Endothelial cell of umbilical vein (primary cell): ENCODE results near the gene NLGN1.

Source experiments
- CTCF ChIP-seq, 2 donors: IDR thresholded peaks; 1 replicate in 1 of 2; 2 replicates in 1 of 2; pipeline ENCODE4 v1.5.1; 2011; ENCODE audit warnings: low read length in 2 of 2, mild to moderate bottlenecking in 2 of 2, moderate library complexity in 2 of 2, control low read depth in 1 of 2, inconsistent platforms in 1 of 2, low read depth in 1 of 2; ENCODE audit not compliant: insufficient read depth in 1 of 2; ENCODE audit errors: extremely low read depth in 1 of 2
- EZH2 ChIP-seq: IDR thresholded peaks from 2 replicates; pipeline ENCODE4 v1.6.1; 2012; ENCODE audit warnings: borderline replicate concordance, low read depth, mild to moderate bottlenecking, moderate library complexity, low read length, inconsistent platforms; ENCODE audit not compliant: severe bottlenecking
- FOS ChIP-seq: IDR thresholded peaks from 2 replicates; pipeline ENCODE4 v1.6.1; 2011; ENCODE audit warnings: mild to moderate bottlenecking, low read length, moderate library complexity, borderline replicate concordance; ENCODE audit not compliant: insufficient read depth
- JUN ChIP-seq: IDR thresholded peaks from 2 replicates; pipeline ENCODE4 v1.6.1; 2011; ENCODE audit warnings: borderline replicate concordance, low read depth; ENCODE audit not compliant: insufficient read length, insufficient read depth
- MYC ChIP-seq: IDR thresholded peaks from one replicate; pipeline ENCODE4 v1.6.1; 2011; ENCODE audit warnings: mild to moderate bottlenecking, low read depth, low read length
- POLR2A ChIP-seq: IDR thresholded peaks from 2 replicates; pipeline ENCODE4 v1.6.1; 2012; ENCODE audit warnings: low read depth, mild to moderate bottlenecking, control low read depth, low read length
- POLR2AphosphoS5 ChIP-seq: IDR thresholded peaks from 2 replicates; pipeline ENCODE4 v1.6.1; 2012; ENCODE audit warnings: low read depth, mild to moderate bottlenecking, control low read depth, low read length, moderate library complexity; ENCODE audit not compliant: insufficient read depth
- TF ChIP-seq, protein P1 (sequence below): IDR thresholded peaks from 2 replicates; pipeline ENCODE4 v1.6.1; 2011; ENCODE audit not compliant: insufficient read depth, insufficient read length

DNA sequence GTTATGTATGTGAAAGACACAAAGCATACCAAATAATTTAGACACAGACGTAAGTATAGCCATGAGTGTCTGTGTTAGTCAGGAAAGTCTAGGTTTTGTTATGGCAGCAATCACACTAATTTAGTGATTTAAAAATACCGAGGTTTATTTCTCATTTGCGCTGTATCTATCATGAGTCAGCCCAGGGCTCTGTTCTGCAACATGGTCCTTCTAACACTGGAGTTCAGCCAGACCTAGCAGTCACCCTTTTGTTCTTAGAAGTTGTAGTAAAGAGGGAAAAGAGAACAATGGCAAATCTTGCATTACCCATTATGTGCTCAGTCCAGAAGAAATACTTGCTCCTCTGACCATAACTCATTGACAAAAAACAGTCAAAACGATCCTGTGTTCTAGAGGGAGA lies 311.5 kb downstream of the NLGN1 start:
- TF ChIP-seq CTCF (IDR thresholded peaks at IDR 0.05; ENCODE audit: extremely low read depth in 1 of 2, insufficient read depth in 1 of 2, low read depth in 1 of 2, low read length in 2 of 2): no peak
- TF ChIP-seq POLR2A: no peak
- TF ChIP-seq FOS: no peak
- no peak for TF ChIP-seq POLR2AphosphoS5
- TF ChIP-seq, protein P1, sequence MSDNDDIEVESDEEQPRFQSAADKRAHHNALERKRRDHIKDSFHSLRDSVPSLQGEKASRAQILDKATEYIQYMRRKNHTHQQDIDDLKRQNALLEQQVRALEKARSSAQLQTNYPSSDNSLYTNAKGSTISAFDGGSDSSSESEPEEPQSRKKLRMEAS: no peak
- no peak for TF ChIP-seq EZH2
- no peak for TF ChIP-seq MYC
- no peak for TF ChIP-seq JUN
